ENCODE measurements around the gene SUPT20HL2.
"Not testable (repeated sequence)": the region's sequence is repeated elsewhere in the genome, so short reads cannot be mapped to it uniquely, and the experiment has no call there.

Gene SUPT20HL2

DNA sequence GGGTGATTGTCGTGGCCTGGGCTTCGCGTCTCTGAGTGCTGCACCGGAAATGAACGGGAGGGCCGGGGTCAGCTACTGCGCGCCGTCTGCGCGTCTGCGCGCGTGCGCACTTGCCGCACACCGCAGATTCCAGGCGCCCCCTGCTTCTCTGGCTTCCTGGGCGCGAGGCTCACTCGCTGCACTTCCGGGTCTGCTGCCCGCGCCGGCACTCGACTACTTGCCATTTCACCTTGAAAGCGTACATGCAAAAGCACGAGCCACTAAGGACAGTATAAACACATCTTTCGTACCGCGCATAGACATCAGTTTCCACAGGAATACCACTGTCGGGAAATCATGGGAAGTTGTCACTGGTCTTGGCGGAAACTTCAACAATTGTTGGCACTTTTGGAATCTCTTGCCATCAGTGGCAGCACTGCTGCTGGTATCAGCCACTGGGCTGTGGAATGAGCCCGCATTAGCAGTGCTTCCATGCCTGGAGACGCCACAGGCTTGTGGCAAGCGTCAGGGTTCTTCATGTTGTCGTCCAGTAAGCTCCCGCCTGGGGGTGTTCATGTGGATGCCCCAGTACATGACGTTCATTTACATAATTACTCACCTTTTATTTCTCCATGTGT lies at the start of gene SUPT20HL2:
Gene SUPT20HL2, minus strand, starts transcription at position 51 of the 617 bp plus-strand sequence. CDS start 754 bp downstream, outside the sequence.
- no peak for DNase-seq

DNA sequence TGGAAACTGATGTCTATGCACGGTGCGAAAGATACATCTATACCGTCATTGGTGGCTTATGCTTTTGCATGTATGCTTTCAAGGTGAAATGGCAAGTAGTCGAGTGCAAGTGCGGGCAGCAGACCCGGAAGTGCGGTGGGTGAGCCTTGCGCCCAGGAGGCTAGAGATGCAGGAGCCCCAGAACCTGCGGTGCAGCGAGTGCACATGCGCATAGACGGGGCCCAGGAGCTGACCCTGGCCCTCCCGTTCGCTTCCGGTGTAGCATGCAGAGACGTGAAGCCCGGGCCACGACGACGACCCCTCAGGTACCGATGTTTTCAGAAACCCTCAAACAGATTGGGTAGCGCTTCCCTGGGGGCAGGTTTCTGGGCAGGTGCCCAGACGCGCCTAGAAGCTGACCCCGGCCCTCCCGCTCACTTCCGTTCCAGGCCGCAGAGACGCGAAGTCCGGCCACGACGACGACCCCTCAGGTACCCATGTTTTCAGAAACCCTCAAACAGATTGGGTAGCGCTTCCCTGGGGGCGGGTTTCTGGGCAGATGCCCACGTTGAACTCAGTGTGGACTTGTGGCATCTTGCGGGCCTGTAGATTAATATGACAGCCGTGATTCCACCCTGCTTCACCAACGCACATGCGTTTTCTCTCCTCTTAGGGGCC lies 48.3 kb upstream of the SUPT20HL2 start:
- not testable (repeated sequence) for DNase-seq

DNA sequence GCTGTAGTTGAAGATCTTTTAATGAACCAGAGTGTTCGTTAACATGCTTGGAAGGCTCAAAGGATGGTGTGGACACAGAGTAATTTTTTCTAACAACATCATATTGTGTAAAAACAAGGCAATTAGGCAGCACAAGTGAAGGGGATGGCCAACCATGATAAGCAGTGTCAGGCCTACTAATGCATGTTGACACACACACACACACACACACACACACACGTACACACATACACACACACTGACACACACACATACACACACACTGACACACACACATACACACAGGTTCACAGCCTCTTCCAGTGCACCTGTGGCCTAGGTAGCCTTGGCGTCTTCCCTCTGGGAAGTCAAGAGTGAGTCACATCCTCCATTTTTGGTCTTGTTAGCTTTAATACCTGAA lies 46.4 kb upstream of the SUPT20HL2 start, which contains the start of gene SUPT20HL1:
Gene SUPT20HL1, plus strand, starts transcription at position 368 of the 400 bp plus-strand sequence. CDS start 2,122 bp downstream, outside the sequence.
- DNase-seq: no peak

DNA sequence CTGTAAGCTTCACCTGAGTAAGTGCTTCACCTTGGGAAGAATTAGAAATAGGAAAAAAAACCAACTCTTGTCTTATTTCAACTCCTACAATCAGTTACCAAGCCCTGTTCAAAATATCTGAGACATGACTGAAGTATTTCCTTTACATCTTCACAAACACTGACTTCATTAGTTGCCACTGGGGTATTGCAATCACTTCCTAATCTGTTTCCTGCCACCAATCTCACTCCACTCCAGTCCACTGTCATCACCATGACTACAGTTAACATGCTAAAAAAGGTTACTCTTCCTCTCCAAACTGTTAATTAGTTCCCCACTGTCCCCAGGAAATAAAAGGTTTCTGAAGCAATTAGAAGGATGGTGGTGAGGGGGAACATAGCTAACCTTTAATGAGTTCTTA lies 43.2 kb upstream of the SUPT20HL2 start:
- no peak for DNase-seq

DNA sequence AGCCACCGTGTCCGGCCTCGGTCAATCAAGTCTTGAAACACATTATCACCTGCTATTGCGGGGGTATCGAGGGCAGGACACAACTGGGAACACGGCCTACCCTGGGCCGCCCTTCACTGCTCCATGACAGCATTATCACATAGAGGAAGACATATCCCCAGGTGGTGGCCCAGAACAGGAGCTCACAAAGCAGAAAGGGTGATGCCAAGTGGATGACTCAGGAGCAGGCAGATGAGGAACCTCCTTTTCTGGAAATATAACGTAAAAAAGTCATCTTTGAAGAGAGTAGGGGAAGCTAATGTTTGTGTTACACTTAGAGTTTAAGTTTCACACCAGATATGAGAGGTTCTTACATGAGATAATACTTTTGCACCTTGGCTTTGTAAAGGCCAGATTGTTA lies 41.2 kb upstream of the SUPT20HL2 start:
- DNase-seq: no peak

DNA sequence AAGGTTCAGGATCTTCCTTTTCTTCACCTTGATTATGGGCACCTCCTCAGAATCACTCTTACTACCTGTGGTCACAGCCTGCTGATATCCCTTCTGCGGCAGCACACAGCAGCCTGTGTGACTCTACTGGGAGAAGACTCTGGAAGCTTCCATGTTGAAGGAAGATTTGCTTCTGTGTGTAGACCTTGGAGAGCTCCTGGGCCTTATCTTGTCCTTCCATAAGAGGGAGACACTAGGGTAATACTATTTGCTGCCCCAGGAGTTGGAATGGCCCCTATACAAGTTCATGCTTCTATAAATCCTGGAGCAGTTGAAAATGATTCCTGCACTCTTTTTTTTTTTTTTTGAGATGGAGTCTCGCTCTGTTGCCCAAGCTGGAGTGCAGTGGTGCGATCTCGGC lies 36.3 kb upstream of the SUPT20HL2 start:
- no peak for DNase-seq

DNA sequence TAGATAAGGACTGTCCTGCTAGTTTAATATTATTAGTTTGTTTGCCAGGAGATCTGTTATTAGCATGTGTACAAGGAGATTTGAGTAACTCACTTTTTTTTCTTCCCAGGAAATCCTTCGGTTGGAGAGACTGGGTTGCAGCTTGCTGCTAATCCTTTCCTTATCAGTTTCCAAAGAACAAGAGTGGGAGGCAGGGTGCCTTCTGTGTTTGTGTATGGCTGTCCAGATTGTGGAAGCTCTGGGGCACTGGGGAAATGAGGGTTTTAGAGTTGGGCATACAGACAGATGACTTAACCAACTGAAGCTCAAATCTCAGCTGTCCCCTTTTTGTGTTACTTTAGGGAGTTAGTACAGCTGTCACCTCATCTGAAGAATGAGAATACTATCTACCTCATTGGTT lies 34.0 kb upstream of the SUPT20HL2 start:
- DNase-seq: no peak

DNA sequence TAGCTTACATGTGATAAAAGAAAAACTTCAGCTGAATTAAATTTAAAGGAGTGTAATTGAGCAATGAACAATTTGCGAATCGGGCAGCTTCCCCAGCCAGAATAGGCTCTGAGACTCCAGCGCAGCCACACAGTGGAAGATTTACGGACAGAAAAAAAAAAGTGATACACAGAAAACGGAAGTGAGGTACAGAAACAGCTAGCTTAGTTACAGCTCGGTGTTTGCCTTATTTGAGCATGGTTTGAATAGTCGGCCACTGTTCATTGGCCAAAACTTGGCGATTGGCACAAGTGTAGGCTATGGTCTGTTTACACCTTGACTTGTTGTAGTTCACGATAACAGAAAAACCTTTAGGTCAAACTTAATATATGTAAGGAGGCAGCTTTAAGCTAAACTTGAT lies 29.9 kb upstream of the SUPT20HL2 start:
- DNase-seq: no peak

DNA sequence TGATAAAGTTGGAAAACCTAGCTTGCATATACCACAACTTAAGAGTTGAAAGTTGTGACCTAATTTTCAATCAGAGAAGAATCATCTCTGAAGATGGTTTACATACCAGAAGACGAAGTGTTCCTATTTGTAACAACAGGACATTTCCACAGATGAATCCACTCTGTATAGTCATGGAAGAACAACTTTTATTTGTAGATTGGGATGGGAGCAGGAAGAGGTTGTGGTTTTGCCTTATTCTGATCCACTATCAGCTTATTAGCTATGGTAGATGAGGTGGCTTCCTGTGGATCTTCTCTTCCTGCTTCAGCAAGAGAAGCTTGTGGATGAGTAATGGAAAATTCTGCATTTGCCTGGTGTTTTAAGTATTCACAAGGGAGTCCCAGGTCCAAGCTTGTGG lies 27.9 kb upstream of the SUPT20HL2 start:
- DNase-seq: no peak

DNA sequence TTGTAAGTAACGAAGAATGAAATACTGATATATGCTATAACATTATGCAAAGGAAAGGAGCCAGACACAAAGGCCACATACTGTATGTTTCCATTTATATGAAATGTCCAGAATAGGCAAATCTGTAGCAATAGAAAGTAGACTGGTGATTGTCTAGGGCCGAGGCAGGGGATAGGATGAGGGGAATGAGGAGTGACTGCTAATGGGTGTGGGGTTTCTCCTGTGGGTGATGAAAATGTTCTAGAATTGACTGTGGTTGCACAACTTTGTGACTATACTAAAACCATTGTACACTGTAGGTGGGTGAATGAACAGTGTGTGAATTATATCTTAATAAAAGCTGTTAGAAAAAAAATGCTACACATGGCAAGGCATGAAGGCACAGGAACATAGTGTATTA lies 26.6 kb upstream of the SUPT20HL2 start:
- DNase-seq: no peak

DNA sequence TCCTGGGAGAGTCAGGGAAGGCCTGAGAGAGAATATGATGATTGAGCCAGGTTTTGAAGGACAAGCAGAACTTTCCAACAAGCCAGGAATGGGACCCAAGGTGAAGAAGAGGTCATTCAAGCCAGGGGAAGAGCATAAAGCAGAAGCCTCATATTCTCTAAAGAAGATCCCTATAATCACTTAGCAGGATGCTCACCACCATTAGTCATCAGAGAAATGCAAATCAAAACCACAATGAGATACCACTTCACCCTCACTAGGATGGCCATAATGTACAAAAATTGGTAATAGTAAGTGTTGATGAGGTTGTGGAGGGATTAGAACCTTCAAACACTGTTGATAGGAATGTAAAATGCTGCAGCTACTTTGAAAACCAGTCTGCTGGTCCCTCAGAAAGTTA lies 26.0 kb upstream of the SUPT20HL2 start:
- DNase-seq: no peak

DNA sequence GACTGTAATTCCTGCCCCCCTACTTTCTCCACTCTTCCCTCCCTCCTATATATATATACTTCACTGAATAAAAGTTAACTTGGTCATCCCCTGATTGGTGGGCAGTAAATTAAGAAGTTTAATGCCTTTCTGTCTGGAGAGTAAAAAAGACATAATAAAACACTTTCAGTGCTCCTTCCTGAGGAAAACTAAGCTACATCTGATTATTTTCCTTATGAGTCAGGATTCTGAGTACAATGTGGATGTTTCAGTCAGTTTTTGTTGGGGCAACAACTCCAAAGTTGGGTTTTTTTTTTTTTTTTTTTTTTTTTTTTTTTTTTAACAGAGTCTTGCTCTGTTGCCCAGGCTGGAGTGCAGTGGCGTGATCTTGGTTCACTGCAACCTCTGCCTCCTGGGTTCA lies 22.0 kb upstream of the SUPT20HL2 start:
- DNase-seq: no peak

DNA sequence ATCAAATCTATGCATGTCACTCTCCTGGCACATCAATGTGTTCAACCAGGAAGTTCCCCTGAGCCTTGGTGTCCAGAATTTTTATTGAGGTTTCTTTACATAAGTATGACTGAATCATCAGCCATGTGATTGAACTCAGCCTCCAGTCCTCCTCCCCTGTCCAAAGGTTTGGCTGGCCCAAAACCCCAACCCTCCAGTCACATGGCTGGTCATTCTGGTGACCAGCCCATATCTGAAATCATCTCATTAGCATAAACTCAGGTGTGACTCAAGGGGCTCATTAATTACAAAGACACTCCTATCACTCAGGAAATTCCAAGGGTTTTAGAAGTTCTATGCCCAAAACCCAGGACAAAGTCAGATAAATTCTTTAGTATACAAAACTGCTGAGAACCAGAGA lies 20.6 kb upstream of the SUPT20HL2 start:
- DNase-seq: no peak

DNA sequence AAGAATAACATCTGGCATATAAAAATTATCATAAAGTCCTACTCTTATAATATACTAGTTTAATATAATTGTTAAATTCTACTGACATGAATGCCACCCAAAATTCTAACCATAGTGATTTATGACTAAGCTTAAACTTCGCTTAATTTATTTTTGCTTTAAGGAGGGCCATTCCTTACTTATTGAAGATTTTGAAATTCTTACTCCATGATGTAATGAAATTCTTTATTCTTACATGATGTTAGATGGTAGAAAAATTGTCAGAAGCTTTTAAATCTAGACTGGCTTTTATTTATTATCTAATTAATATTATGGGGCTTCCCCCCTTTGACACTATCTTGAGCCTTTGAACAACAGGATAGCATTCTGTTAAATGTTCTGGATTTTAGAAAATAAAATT lies 19.5 kb upstream of the SUPT20HL2 start:
- DNase-seq: no peak

DNA sequence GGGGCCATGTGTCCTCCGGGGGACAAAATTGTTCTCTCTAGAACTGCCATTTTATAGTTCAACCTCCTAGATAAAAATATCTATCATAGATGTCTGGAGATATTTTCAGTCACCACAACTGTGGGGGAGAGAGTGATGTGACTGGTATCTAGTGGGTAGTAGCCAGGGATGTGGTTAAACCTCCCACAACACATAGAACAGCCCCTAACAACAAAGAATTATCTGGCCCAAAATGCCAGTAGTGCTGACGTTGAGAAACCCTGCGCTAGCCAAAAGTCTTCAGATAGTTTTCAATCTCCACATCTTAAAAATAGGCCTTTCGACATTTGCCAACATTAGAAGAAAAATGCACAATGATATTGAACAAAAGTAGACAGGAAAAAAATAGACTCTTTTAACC lies 19.0 kb upstream of the SUPT20HL2 start:
- no peak for DNase-seq

DNA sequence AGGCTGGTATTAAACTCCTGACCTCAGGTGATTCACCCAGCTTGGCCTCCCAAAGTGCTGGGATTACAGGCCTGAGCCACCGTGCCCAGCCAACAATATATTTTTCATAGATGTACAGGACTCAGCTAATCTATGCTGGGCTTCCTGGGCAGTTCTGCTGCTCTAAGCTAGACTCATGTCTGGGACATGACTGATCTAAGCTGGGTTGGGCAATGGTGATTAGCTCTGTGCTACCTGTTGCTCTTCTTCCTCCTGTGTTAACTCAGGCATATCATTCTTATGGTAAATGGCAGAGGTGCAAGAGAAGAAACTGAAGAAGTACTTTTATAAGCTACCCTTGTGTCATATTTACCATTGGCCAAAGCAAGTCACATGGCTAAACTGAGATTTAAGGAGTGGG lies 11.4 kb upstream of the SUPT20HL2 start:
- no peak for DNase-seq

DNA sequence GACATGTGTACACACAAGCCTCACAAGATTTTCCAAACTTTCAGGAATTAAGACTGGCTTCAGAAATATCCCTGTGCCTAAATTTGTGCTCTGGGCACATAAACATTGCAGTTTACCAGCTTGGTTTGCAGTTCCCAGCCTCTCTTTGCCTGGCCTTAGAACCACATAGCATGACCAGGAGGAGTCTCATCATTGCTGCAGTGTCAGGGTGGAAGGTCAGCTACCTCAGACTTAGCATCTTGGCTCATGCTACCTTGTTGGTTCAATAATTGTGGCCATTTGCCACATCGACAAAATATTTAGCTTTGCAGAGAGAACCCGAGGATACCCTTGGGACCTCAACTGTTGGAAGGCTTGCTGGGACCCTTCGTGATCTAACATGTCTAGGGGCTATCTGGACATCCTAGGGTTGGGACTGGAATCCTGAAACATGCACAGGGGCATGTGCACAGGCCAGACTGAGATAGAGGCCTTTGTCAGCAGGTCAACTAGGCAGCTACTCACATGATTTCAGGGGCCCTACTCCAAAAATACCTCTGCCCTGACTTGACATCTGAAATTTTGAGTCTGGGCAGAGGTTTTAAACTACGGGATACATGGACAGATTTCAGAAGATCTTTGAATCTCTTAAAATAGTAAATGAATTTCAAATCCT lies 8.0 kb upstream of the SUPT20HL2 start:
- no peak for DNase-seq

DNA sequence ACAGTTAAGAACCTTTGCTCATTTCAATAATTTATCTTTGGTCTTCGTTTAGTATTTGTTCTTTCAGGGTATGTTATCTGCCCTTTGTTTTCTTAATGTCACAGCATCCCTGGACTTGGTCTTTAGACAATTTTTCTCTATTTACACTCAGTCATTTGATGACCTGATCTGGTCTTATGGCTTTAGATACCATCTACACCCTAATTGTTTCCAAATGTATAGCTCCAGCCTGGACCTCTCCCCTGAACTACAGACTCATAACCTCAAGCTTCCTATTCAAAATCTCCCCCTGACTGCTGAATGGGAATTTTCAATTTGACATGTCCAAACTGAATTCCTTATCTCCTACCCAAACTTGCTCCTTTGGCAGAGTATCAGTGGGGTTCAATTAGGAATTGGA lies 3.7 kb upstream of the SUPT20HL2 start:
- DNase-seq: no peak

DNA sequence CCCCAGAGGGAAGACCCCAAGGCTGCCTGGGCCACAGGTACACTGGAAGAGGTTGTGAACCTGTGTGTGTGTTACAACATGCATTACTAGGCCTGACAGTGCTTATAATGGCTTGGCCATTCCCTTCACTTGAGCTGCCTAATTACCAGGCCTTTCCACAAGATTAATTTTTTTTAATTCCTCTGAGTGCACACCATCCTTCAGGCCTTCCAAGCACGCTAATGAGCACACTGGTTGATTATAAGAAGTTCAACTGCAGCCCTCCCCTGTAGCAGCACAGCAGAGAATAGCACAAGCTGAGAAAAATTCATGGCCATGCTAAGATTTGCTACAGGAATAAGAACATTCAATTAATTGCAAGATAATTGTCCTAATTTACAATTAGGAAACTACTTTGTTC lies 2.2 kb upstream of the SUPT20HL2 start:
- no peak for DNase-seq

DNA sequence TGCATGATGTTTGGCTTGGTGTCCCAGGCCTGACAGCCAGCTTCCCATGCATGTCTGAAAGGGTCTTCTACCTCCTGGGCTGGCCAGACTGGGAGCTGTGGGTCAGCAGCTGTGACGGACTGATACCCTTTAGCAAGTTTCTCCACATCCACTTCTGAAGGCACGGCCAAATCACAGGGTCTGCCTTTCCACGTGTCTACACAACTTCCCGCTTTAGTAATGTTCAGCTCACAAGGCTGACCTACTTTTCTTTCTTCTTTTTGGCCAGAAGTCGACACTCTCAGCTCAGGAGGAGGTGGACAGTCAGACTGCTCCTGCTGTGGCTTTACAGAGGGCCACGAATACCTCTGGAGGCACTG lies 1.6 kb downstream of the SUPT20HL2 start:
- DNase-seq: not testable (repeated sequence)

DNA sequence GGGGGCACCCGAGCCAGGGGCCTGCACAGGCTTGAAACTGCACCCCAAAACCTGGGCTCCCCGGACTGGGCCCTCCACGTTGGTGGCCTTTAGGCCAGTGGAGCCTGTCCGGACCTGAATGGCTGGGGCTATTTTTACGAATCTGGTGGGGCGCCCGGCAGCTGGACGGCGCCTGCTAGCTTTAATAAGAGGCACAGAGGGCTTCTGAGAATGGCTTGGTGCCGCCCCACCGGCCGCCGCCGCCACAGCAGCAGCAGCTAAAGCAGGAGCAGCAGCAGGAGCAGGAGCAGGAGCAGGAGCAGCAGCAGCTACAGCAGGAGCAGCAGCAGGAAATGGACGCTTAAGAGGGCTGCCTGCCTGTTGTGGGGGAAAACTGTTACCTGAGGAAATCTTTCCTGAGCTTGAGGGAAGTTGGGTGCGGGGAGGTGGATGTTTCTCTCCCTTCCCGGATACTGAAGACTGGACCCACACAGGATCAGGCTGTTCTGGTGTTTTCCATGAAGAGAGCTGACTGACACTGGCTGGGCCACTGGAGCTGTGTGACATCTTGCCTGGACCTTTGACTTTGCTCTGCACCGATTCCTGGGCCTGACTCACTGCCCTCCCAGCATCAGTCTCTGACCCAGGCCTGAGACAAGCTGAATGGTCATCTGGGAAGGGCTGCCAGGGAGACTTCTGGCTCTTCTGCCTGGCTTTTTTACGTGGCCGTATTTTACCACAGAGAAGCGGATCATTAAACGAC lies 2.2 kb downstream of the SUPT20HL2 start:
- not testable (repeated sequence) for DNase-seq

DNA sequence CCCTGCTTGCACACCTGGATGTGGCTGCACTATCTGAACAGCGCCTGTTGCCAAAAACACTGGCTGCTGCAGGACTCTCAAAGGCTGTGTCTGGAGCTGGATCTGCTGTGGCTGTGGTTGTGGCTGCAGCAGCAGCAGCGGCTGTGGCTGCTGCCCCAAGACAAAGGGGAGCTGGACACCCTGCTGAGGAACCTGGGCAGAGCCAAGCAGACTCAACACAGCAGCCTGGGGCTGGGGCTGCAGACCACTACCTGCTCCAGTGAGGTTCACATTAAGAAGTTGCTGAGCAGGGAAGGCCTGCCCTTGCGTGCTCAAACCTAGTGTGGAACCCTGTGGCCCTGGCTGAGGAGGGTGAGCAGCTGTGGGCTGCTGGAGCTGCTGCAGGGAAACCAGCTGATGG lies 3.0 kb downstream of the SUPT20HL2 start:
- not testable (repeated sequence) for DNase-seq

DNA sequence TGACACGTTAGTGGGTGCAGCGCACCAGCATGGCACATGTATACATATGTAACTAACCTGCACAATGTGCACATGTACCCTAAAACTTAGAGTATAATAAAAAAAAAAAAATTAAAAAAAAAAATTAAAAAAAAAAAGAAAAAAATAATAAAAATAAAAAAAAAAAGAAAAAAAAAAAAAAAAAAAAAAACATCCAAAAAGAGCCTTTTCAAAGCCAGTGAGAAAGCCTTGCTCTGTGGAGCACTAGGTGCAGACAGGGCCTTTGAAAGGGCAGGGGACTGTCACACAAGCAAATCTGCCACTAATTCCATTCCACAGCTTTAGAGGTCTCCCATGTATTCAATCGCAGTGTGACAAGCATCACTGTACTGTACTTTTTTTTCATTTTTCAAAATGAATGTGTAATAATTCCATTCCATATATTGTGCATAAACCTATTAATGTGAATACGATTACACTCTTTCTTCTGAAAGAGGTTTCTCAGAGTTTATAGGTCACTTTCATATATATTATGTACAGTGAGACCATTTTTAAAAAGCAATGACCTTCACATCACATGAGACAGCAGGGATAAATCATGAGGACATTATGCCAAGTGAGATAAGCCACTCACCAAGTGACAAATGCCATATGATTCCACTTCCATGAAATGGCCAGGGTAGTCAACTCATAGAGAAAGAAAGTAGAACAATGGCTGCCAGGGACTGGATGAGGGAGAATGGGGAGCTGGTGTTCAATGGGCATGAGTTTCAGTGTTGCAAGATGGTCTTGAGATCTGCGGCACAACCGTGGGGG lies 4.1 kb downstream of the SUPT20HL2 start:
- not testable (repeated sequence) for DNase-seq

Measured in activated CD4-positive, alpha-beta T cell treated with anti-CD3 and anti-CD28 coated beads for 4 hours (primary cell).